ENCODE data around the gene IFNG.

GRCh38 chr12:68138480-68138879, 21.1 kb downstream of the IFNG start:
- TF ChIP-seq POLR2A (IDR thresholded peaks at IDR 0.05; ENCODE audit: low read length) (no peak), GATA1 (IDR thresholded peaks at IDR 0.05; ENCODE audit: low read depth, low read length) (no peak)

All from erythroblast (primary cell).